Lower lobe of right lung (tissue), 2 donors: Measurements from ENCODE around the gene HSPBP1. TPM values are rescaled to one million over a fixed set of nuclear protein-coding genes. Genes with fewer than 3 reads are reported as not detected.

Source experiments
- ATAC-seq, 2 donors: fragments of 200-7000 bp; cut with Tn5 transposase; one replicate each; pipeline ENCODE4 v1.9.1; 2020 to 2022; ENCODE audit warnings: mild to moderate bottlenecking in 2 of 2, moderate library complexity in 2 of 2
- DNase-seq: peaks from one replicate; pipeline ENCODE4 v3.0.0-alpha.2; 2020
- H3K27ac ChIP-seq: fragments of 200-600 bp; one replicate; pipeline ENCODE4 v1.8.0; 2022
- H3K27me3 ChIP-seq: fragments of 200-600 bp; one replicate; pipeline ENCODE4 v1.8.0; 2022; ENCODE audit warnings: low read depth
- H3K36me3 ChIP-seq: fragments of 200-600 bp; one replicate; pipeline ENCODE4 v1.8.0; 2022; ENCODE audit warnings: mild to moderate bottlenecking
- H3K4me1 ChIP-seq: fragments of 200-600 bp; one replicate; pipeline ENCODE4 v1.8.0; 2022
- H3K4me3 ChIP-seq: fragments of 200-600 bp; one replicate; pipeline ENCODE4 v1.8.0; 2022; ENCODE audit warnings: mild to moderate bottlenecking
- H3K9me3 ChIP-seq: fragments of 200-600 bp; one replicate; pipeline ENCODE4 v1.8.0; 2022
- intact Hi-C: fragments of 100-400 bp; cut with DNase I; formaldehyde crosslinking; loops from one replicate; pipeline ENCODE4 v1.11.0; 2022
- total RNA-seq: library from RNA; stranded (reverse); fragmentation: NEBNext Ultra II Directional; extraction: Animal tissue kit (Norgen Biotek cat#: 25700); gene quantifications from one replicate; pipeline ENCODE4 v1.2.1, GENCODE V29; 2021
- TF ChIP-seq, protein P1 (sequence below): fragments of 200-600 bp; IDR thresholded peaks from one replicate; pipeline ENCODE4 v1.8.0; 2022; ENCODE audit warnings: antibody characterized with exemption, mild to moderate bottlenecking
- donor health status: DM: no; HTN: yes; CAD: no; lungs with severe emphysema.

Gene HSPBP1
- total RNA-seq, 1 donor from 2014 or later = 23.9 TPM

DNA sequence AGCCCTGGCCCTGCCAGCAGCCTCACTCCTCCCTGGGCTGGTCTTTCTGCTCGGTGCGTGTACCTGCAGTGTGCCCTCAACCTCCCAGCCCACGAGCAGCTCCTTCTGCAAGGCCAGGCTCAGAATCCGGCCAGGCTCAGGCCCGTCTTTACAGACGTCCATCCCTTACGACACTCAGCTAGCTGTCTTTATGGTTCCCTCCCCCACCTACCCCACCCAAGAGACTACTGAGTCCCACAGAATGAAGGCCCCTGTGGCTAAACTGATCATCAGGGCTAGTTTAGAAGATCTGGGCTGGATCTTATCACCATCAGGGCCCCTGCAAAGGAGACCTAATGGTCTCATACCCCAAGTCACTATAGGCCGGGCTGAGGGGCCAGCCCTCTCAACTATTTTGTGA, 34.5 kb upstream of the HSPBP1 start:
- no peak for DNase-seq
- H3K4me3 ChIP-seq = no peak overlapping the region
- no peaks in the 10 kb centered on the region for H3K27me3 ChIP-seq
- no peaks in the 10 kb centered on the region for H3K4me1 ChIP-seq
- TF ChIP-seq, protein P1, sequence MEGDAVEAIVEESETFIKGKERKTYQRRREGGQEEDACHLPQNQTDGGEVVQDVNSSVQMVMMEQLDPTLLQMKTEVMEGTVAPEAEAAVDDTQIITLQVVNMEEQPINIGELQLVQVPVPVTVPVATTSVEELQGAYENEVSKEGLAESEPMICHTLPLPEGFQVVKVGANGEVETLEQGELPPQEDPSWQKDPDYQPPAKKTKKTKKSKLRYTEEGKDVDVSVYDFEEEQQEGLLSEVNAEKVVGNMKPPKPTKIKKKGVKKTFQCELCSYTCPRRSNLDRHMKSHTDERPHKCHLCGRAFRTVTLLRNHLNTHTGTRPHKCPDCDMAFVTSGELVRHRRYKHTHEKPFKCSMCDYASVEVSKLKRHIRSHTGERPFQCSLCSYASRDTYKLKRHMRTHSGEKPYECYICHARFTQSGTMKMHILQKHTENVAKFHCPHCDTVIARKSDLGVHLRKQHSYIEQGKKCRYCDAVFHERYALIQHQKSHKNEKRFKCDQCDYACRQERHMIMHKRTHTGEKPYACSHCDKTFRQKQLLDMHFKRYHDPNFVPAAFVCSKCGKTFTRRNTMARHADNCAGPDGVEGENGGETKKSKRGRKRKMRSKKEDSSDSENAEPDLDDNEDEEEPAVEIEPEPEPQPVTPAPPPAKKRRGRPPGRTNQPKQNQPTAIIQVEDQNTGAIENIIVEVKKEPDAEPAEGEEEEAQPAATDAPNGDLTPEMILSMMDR = no peak
- no peaks in the 10 kb centered on the region for H3K36me3 ChIP-seq
- ATAC-seq = no peak
- no peak overlapping the region for H3K27ac ChIP-seq
- intact Hi-C loops = no loop called here
- no peaks in the 10 kb centered on the region for H3K9me3 ChIP-seq

DNA sequence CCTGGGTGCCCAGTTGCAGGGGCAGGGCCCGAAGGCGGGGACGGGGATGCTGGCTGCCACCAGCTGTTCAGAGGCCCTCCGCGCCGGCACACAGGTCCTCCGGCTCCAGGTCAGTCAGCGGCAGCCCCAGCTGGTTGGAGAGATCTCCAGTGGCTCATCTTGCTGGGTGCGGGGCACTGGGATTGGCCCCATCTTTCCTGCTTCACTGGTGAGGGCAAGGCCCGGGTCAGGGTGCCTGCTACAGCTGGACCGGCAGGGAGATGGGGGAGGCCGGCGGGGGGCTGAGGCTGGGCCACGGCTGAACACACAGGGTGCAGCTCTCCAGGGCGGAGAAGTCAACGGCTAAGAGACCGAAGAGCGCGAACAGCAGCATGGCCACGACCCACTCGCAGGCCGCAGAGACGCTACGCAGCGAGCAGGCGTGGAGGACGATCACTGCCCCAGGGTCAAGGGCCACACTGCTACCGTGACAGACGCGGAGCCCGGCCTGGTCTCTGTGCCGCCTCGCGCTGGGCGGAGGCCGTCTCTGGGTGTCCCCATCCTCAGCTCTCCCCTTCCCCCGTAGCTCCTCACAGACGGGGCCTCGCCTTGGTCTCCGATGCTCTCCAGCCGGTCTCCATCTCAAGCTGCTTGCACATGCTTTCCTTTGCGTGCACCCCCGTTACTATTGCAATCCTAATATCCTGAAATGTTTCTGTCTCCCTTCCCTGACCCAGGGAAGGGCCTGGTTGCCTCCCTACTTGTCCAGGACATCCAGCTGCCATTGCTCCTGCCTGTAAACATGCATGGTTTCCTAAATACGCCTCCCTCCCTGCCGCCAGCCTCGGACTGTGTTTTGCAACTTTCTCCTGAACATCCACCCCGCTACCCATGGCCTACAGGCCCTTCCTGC, 33.0 kb upstream of the HSPBP1 start:
- DNase-seq (no peak), ATAC-seq (peak in 1 of 2 donors; percentile 22)
- H3K9me3 ChIP-seq = no peaks in the 10 kb centered on the region
- H3K4me3 ChIP-seq = no peak overlapping the region
- H3K4me1 ChIP-seq = no peaks in the 10 kb centered on the region
- no peak overlapping the region for H3K27ac ChIP-seq
- TF ChIP-seq, protein P1 = no peak
- H3K27me3 ChIP-seq = no peaks in the 10 kb centered on the region
- intact Hi-C loops = no loop called here
- no peaks in the 10 kb centered on the region for H3K36me3 ChIP-seq

DNA sequence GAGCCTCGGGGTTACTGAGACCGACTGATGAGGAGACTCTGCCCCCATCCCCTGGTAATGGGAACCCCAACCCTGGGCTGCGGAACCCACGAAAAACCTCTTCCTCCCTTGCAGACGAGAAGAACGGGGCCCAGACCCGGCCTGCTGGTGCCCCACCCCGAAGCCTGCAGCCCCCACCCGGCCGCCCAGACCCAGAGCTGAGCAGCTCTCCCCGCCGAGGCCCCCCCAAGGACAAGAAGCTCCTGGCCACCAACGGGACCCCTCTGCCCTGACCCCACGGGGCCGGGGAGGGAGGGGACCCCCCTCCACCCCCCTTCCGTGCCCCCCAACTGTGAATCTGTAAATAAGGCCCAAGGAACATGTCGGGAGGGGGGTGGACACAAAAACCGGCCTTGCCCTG, 31.9 kb upstream of the HSPBP1 start:
- DNase-seq (no peak), ATAC-seq (no peak)
- TF ChIP-seq, protein P1 = no peak
- Histone ChIP-seq H3K4me3 (no peak overlapping the region), H3K4me1 (no peaks in the 10 kb centered on the region), H3K27ac (no peak overlapping the region), H3K27me3 (no peaks in the 10 kb centered on the region), H3K9me3 (no peaks in the 10 kb centered on the region), H3K36me3 (no peaks in the 10 kb centered on the region)
- intact Hi-C loops = no loop called here

DNA sequence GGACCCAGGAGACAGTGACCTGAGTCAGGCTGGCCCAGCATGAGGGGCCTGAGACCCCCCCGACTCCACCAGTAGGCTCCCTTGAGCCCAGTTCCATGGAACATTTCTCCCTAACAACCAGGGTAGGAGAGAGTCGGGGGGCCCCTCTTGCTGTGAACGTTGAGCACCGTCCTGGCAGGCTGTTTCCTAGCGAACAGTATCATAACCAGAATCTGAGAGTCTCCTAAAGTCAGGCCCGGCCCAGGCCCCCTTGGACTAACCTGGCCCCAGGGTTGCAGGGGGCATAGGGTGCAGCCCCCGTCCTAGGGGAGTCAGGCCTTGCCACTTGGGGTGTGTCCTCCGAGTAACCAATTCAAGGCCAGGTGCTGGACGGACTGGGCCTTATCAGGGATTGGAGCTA, 31.5 kb upstream of the HSPBP1 start:
- Histone ChIP-seq H3K9me3 (no peaks in the 10 kb centered on the region), H3K27ac (no peak overlapping the region), H3K4me1 (no peaks in the 10 kb centered on the region), H3K27me3 (no peaks in the 10 kb centered on the region), H3K4me3 (no peak overlapping the region), H3K36me3 (no peaks in the 10 kb centered on the region)
- DNase-seq = no peak
- ATAC-seq = no peak
- TF ChIP-seq, protein P1 = no peak
- intact Hi-C loops = no loop called here

DNA sequence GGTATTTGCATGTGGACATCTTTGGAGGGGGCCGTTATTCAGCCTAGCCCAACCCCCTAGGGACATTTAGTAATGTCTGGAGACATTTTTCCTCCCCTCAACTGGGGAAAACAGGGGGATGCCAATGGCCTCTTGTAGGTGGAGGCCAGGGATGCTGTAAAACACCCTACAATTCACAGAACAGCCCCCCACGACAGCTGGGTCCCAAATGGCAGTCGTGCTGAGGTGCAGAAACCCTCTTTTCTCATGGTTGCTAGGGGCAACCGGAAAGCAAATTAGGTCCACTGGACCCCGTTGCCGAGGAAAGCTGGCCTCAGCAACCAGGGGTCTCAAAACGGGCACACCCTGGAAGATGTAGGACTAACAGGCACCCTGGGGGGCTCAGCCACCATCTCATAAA, 30.6 kb upstream of the HSPBP1 start:
- intact Hi-C loops = no loop called here
- no peaks in the 10 kb centered on the region for H3K9me3 ChIP-seq
- H3K27me3 ChIP-seq = no peaks in the 10 kb centered on the region
- ATAC-seq = no peak
- TF ChIP-seq, protein P1 = no peak
- no peak overlapping the region for H3K4me3 ChIP-seq
- H3K27ac ChIP-seq = no peak overlapping the region
- no peaks in the 10 kb centered on the region for H3K36me3 ChIP-seq
- no peak for DNase-seq
- no peaks in the 10 kb centered on the region for H3K4me1 ChIP-seq
